ENCODE results near the gene PLXND1. TPM values are rescaled to one million over a fixed set of nuclear protein-coding genes. Genes with fewer than 3 reads are reported as not detected.

The PLXND1 gene
- polyA plus RNA-seq, 4 donors = 3.4 to 54.7 (median 19.4) TPM

Other genes starting within 250 kb of the PLXND1 start
- under 1 TPM; 0.04 to 0.89 (median 0.47) TPM for gene EFCAB12, start 178.0 kb downstream of the PLXND1 start, polyA plus RNA-seq
- gene MBD4, start 166.7 kb downstream of the PLXND1 start, polyA plus RNA-seq = 10 to 100 TPM; 17.0 to 32.7 (median 22.5) TPM
- gene IFT122, start 166.5 kb downstream of the PLXND1 start, polyA plus RNA-seq = 10 to 100 TPM in 1 of 4 donors, 1 to 10 TPM in 3; 5.1 to 31.9 (median 9.1) TPM
- gene RHO, start 78.0 kb downstream of the PLXND1 start, polyA plus RNA-seq = under 1 TPM in 1 of 4 donors, not detected in 3; 0.01 TPM
- gene H1-8, start 63.5 kb downstream of the PLXND1 start, polyA plus RNA-seq = not detected

All from small intestine (tissue), 4 donors.